Activated CD4-positive, alpha-beta memory T cell treated with anti-CD3 and anti-CD28 coated beads, Interleukin-2, amount 10 ng/mL, durations not matched to agents 7 days and 5 days (primary cell): Measurements from ENCODE around the gene SHF. TPM values are rescaled to one million over a fixed set of nuclear protein-coding genes. Genes with fewer than 3 reads are reported as not detected.
A peak's percentile ranks its signal among the peaks of the same experiment; 100 is the strongest.

Source experiments
- CTCF ChIA-PET: fragments of 350-600 bp; sonication (Branson Sonifier 250); formaldehyde crosslinking; loops from one replicate; lab custom pipeline; 2021; ENCODE audit warnings: antibody characterized with exemption, inconsistent platforms; lab: Charles Lee
- POLR2A ChIA-PET: fragments of 350-600 bp; sonication (Branson Sonifier 250); formaldehyde crosslinking; loops from one replicate; lab custom pipeline; 2021; ENCODE audit warnings: antibody characterized with exemption; lab: Charles Lee
- DNase-seq: peaks from one replicate; pipeline ENCODE4 v3.0.0-alpha.2; 2020
- H3K27ac Mint-ChIP-seq: one replicate; pipeline ENCODE4 v1.8.0; 2021; ENCODE audit warnings: mild to moderate bottlenecking, mixed read lengths
- H3K27me3 Mint-ChIP-seq: one replicate; pipeline ENCODE4 v1.8.0; 2021; ENCODE audit warnings: mixed read lengths
- H3K36me3 Mint-ChIP-seq: one replicate; pipeline ENCODE4 v1.8.0; 2021; ENCODE audit warnings: low read depth, mixed read lengths
- H3K4me1 Mint-ChIP-seq: one replicate; pipeline ENCODE4 v1.8.0; 2021; ENCODE audit warnings: mixed read lengths
- H3K4me3 Mint-ChIP-seq: one replicate; pipeline ENCODE4 v1.8.0; 2021; ENCODE audit warnings: mild to moderate bottlenecking, mixed read lengths
- H3K9me3 Mint-ChIP-seq: one replicate; pipeline ENCODE4 v1.8.0; 2021; ENCODE audit warnings: mixed read lengths
- total RNA-seq, 2 experiments: library from RNA; stranded (reverse); gene quantifications; one replicate each; pipeline ENCODE4 v1.2.3, GENCODE V29; 2021

The SHF gene
- total RNA-seq, 2 experiments from 2014 or later: 1.7 to 2.0 TPM

DNA sequence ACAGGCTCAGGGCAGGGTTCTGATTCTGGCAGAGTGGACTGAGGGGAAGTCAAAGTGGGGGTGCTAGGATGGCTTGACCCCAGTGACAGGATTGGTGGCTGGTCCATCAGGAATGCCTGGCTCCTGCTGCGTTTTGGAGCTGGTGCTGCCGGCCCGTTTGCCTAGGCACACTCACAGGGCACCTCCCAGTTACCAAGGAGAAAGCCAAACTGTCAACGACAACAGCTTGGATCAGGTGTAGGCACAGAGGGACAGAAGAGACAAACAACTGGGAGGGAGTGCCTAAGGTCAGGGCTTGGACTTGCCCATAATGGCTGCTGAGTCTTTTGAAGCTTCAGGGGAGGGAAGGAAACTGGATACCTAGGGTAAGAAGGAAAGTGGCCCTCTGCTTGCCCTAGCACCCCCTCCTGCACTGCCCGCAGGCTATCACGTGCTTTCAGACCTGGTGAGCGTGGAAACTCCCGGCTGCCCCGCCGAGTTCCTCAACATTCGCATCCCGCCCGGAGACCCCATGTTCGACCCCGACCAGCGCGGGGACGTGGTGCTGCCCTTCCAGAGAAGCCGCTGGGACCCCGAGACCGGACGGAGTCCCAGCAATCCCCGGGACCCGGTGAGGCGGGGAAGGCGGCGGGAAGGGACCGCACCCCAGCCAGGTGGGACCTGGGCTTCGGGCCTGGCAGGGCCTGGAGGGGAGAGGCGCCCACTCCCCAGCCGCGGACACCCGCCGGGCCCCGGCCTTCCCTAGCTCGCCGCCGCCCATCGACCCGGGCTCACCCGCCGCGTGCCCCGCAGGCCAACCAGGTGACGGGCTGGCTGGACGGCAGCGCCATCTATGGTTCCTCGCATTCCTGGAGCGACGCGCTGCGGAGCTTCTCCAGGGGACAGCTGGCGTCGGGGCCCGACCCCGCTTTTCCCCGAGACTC is 52.8 kb downstream of the SHF start:
- DNase-seq: no peak
- ChIA-PET POLR2A (no interaction called here), CTCF (interaction anchor here (0.9 to 1.3 kb wide), 3 partner anchors 8 to 17 kb away, joined by 3 to 4 read pairs (median 4); no protein-coding TSS in a partner anchor)
- Mint-ChIP-seq H3K4me1 (peaks cover 15% of the 10 kb centered on the region), H3K27ac (no peak overlapping the region), H3K27me3 (peaks cover 43% of the 10 kb centered on the region), H3K4me3 (peak overlapping the region; percentile 21), H3K9me3 (no peaks in the 10 kb centered on the region), H3K36me3 (no peaks in the 10 kb centered on the region)

DNA sequence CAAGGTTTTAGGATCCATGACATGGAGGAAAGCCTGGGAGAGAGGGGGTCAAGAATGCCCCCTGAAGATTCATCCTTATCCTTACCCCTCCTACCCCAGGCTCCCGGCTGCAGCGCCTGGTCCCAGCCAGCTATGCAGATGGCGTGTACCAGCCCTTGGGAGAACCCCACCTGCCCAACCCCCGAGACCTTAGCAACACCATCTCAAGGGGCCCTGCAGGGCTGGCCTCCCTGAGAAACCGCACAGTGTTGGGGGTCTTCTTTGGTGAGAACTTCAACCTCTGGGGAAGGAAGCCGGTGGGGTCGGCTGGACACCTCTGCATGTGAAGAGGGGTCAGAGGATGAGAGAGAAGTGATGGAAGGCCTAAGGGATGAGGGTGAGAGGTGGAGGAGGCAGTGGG is 53.7 kb downstream of the SHF start:
- DNase-seq: no peak
- Mint-ChIP-seq H3K27ac (no peak overlapping the region), H3K9me3 (no peaks in the 10 kb centered on the region), H3K27me3 (peaks cover 46% of the 10 kb centered on the region), H3K36me3 (no peaks in the 10 kb centered on the region), H3K4me1 (peaks cover 15% of the 10 kb centered on the region), H3K4me3 (no peak overlapping the region)
- ChIA-PET CTCF (interaction anchor here (2.8 kb wide), 1 partner anchor 16 kb away, joined by 11 read pairs; no protein-coding TSS in a partner anchor), POLR2A (no interaction called here)

DNA sequence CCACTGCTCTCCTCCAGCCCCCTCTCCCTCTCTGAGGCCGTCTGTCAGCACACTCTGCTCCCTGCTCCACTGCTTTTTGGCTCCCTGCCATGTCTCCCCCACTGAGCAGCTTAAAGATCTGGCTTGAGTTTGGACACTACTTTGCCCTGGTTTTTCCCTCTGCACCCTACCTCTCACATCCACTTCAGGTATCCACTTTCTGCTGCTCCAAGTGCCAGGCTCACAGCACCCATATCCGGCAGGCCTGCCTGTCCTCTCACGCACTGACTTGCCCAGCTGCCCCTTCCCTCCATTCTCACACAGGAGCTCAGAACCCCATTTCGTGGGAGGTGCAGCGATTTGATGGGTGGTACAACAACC is 54.2 kb downstream of the SHF start:
- POLR2A ChIA-PET: interaction anchor here (0.9 kb wide), 1 partner anchor 16 kb away, joined by 4 read pairs; no protein-coding TSS in a partner anchor
- CTCF ChIA-PET: interaction anchor here (2.8 kb wide), 1 partner anchor 15 kb away, joined by 11 read pairs; no protein-coding TSS in a partner anchor
- Mint-ChIP-seq H3K9me3 (no peaks in the 10 kb centered on the region), H3K4me3 (no peak overlapping the region), H3K27ac (no peak overlapping the region), H3K36me3 (no peaks in the 10 kb centered on the region), H3K4me1 (peaks cover 15% of the 10 kb centered on the region), H3K27me3 (peaks cover 51% of the 10 kb centered on the region)
- DNase-seq: no peak

DNA sequence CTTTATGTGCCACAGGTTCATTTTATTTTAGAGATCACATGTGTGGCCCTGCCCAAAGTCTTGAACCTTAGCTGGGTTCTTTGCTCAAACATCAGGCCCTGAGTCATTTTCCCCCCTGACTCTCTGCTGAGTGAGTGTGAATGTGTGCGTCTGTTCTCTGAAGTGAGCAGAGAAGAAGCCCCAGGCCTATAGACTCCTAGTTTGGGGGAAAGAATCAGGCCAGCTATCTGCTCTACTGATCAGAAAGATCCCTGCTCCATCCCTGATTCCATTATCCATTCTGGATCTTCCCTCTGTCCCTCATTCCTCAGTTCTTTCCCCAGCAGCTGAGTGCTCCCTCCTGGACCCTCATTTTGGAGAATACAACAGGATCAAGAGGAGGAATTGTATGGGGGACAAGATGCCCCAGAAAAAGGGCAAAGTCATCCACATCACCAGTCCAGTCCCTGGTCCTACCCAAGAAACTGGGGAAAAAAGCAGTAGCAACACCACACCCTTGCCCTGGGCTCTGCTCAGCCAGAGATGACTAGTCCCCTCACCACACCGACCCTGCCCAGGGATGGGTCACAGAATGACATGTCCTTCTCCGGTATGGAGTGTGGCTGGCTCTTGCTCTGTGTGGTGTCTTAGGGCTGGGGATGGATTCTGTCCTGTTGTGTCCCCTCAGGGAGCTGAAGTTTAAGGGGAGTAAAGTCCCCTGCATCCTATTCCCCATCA is 54.8 kb downstream of the SHF start:
- ChIA-PET CTCF (interaction anchor here (2.8 kb wide), 1 partner anchor 15 kb away, joined by 11 read pairs; no protein-coding TSS in a partner anchor), POLR2A (interaction anchor here (0.9 kb wide), 1 partner anchor 15 kb away, joined by 4 read pairs; no protein-coding TSS in a partner anchor)
- Mint-ChIP-seq H3K9me3 (no peaks in the 10 kb centered on the region), H3K27me3 (peaks cover 57% of the 10 kb centered on the region), H3K4me1 (peaks cover 17% of the 10 kb centered on the region), H3K4me3 (no peak overlapping the region), H3K27ac (no peak overlapping the region), H3K36me3 (no peaks in the 10 kb centered on the region)
- DNase-seq: no peak

DNA sequence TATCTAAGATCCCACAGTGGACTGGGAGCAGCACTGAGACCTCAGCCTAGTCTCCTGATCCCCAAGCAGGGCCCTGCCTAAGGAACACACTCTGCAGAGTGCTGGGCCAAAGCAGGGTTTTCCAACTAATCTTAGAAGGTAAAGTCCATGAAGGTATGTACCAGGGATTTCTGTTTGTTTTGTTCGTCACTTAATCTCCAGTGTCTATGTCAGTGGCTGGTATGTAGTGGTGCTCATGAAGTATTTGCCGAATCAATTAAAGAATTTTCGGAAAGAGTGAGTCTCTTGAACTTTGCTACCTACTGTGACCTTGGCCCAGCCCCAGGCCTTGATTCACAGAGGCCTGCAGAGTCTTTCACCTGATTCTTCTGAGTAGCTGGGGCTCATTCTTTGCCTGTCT is 56.3 kb downstream of the SHF start:
- Mint-ChIP-seq H3K27me3 (peaks cover 60% of the 10 kb centered on the region), H3K9me3 (no peaks in the 10 kb centered on the region), H3K27ac (no peak overlapping the region), H3K4me1 (peaks cover 14% of the 10 kb centered on the region), H3K4me3 (no peak overlapping the region), H3K36me3 (no peaks in the 10 kb centered on the region)
- no peak for DNase-seq
- ChIA-PET POLR2A (interaction anchor here (1.4 kb wide), 1 partner anchor 8 kb away, joined by 3 read pairs; no protein-coding TSS in a partner anchor), CTCF (interaction anchor here (1.2 to 2.8 kb wide), 2 partner anchors 13 to 32 kb away, joined by 3 to 11 read pairs; no protein-coding TSS in a partner anchor)

DNA sequence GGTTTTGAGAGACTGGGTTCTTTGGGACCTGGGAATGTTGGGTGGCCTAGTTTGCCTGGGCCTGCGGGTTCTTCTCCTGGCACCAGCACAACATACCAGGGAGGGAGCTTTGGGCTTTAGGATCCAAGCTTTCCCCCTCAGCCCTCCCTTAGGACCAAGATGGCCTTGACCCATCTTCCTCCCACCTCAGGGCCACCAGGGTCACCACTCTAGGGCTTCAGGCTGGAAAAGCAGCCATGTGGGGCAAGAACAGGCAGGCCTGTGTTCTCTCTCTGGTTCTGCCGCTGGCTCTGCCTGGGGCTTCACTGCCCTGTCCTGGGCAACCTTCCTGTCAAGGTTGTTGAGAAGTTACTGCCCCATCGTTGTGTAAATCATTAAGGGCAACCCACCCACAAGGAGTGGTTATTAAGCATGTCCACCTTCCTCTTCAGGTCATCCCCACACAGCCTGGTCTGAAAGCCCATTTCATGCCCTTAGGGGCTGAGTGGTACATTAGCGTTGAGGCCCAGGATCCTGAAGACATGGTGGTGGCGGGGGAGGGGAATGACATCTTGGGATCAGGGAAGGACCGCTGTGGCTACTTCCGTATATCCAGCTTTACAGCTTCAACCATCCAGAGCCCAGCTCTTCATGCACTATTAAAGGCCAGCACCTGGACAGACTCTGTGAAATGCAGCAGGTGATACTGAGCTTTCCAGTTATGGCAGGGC is 57.3 kb downstream of the SHF start:
- H3K27me3 Mint-ChIP-seq: peaks cover 65% of the 10 kb centered on the region
- ChIA-PET CTCF (interaction anchor here (1.2 to 1.8 kb wide), 2 partner anchors 12 to 33 kb away, joined by 3 to 5 read pairs; no protein-coding TSS in a partner anchor), POLR2A (interaction anchor here (1.1 to 1.4 kb wide), 4 partner anchors 9 to 149 kb away, joined by 3 read pairs; partner anchors contain the start of genes DUOX2 and DUOXA2)
- H3K4me1 Mint-ChIP-seq: peaks cover 9% of the 10 kb centered on the region
- H3K9me3 Mint-ChIP-seq: no peaks in the 10 kb centered on the region
- no peak for DNase-seq
- no peak overlapping the region for H3K27ac Mint-ChIP-seq
- no peak overlapping the region for H3K4me3 Mint-ChIP-seq
- no peaks in the 10 kb centered on the region for H3K36me3 Mint-ChIP-seq

DNA sequence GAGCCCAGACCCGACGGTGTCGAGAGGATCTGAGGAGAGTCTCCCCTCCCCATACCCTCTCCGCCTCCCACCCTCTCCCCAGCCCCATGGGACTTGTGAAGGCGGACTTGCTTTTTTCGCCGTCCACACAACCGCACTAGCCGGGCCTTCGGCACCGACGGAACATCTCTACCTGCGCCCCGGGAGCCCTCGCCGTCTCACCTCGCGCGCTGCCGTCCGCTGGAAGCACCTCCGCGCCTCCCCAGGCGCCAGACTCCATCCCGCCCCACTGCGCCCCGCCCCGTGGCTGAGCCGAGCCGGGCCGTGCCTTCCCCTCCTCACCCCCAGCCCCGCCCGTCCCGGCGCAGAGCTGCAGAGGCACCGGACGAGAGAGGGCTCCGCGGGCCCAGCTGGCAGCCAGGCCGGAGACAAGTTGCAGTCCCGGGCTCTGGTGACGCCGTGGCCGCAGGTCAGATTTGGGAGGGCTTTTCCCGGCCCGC is 58.1 kb downstream of the SHF start, which contains the start of the genes DUOX1 and DUOXA1:
Gene DUOX1, plus strand, starts transcription at position 344 of the 479 bp plus-strand sequence. CDS start 1,973 bp downstream, outside the sequence.
Gene DUOXA1, minus strand, starts transcription at position 229 of the 479 bp plus-strand sequence. CDS start 6,865 bp downstream, outside the sequence.
- H3K36me3 Mint-ChIP-seq: no peaks in the 10 kb centered on the region
- no peaks in the 10 kb centered on the region for H3K9me3 Mint-ChIP-seq
- POLR2A ChIA-PET: interaction anchor here (1.1 to 1.2 kb wide), 2 partner anchors 16 to 150 kb away, joined by 3 read pairs; partner anchors contain the start of genes DUOX2 and DUOXA2
- H3K27me3 Mint-ChIP-seq: peaks cover 68% of the 10 kb centered on the region
- peaks cover 6% of the 10 kb centered on the region for H3K4me1 Mint-ChIP-seq
- no peak within 1 kb of the TSS for H3K4me3 Mint-ChIP-seq
- no peak within 1 kb of the TSS for H3K27ac Mint-ChIP-seq
- CTCF ChIA-PET: interaction anchor here (1.8 kb wide), 1 partner anchor 11 kb away, joined by 5 read pairs; no protein-coding TSS in a partner anchor
- peak; percentile 39 for DNase-seq

DNA sequence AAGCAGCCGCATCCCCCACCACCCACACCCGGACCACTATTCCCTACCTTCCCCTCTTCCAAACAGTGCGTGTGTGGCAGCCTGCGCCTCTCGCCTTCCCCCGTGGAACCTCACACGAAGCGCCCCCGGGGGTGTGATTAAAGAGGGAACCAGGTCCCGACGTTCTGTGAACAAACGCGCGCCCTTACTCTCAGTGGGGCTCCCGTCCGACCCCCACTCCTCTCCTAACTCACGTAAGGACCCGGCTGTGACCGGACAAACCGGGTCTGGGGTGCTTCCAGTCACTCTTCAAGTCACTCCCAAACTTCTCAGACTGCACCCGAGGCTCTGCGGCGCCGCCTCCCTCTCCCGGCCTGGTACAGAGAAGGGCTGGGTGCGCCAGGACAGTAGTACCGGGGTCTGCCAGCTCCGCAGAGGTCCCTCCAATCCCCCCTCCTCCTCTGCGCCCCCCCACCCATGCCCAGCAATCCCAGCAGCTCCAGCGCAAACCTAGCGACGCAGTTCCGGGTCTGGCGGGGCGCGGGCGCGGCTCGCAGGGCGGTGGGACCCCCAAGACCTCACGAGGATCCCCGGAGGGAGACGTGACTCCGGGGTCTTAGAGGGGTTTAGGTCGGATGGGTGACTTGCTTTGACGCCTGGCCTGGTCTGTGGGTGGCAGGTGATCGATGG is 58.7 kb downstream of the SHF start:
- Mint-ChIP-seq H3K4me1 (peaks cover 3% of the 10 kb centered on the region), H3K27ac (no peak overlapping the region), H3K36me3 (no peaks in the 10 kb centered on the region), H3K9me3 (no peaks in the 10 kb centered on the region), H3K4me3 (no peak overlapping the region), H3K27me3 (peaks cover 65% of the 10 kb centered on the region)
- ChIA-PET CTCF (interaction anchor here (1.0 to 1.8 kb wide), 2 partner anchors 11 kb away, joined by 5 read pairs; no protein-coding TSS in a partner anchor), POLR2A (no interaction called here)
- no peak for DNase-seq

DNA sequence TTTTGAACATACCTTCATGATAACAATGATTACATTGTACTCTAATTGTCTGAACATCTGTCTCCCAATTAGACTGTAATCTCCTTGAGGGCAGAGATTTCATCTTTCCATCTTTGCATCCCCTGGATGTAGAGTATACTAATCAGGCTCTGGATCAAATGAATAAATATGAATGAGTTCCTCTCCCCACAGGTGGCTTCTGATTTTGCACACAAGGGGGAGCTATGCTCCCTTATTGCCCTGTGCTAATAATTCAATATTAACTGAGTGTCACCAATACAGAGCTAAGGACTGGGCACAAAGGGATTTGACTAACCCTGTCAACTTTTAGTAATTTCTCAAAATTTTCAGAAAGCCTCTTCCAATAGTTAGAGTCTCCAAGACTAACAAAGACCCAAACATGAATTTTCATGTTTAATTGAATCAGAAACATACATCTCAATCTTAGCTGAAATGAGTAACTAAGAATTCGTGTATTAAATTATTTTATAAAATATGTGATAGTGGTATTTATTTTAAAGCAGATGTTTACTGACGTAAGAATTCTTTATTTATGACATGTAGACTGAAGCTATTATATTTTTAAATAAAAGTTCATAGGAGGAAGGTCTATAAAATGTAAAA is 61.1 kb downstream of the SHF start:
- peaks cover 3% of the 10 kb centered on the region for H3K4me1 Mint-ChIP-seq
- ChIA-PET POLR2A (interaction anchor here (0.9 kb wide), 1 partner anchor 8 kb away, joined by 3 read pairs; no protein-coding TSS in a partner anchor), CTCF (interaction anchor here (0.7 to 1.7 kb wide), 12 partner anchors 8 to 152 kb away, joined by 3 to 20 read pairs (median 4); partner anchors contain the start of genes DUOX2 and DUOXA2)
- no peak overlapping the region for H3K4me3 Mint-ChIP-seq
- H3K27ac Mint-ChIP-seq: no peak overlapping the region
- no peaks in the 10 kb centered on the region for H3K9me3 Mint-ChIP-seq
- DNase-seq: peak; percentile 37
- H3K27me3 Mint-ChIP-seq: peaks cover 58% of the 10 kb centered on the region
- no peaks in the 10 kb centered on the region for H3K36me3 Mint-ChIP-seq

DNA sequence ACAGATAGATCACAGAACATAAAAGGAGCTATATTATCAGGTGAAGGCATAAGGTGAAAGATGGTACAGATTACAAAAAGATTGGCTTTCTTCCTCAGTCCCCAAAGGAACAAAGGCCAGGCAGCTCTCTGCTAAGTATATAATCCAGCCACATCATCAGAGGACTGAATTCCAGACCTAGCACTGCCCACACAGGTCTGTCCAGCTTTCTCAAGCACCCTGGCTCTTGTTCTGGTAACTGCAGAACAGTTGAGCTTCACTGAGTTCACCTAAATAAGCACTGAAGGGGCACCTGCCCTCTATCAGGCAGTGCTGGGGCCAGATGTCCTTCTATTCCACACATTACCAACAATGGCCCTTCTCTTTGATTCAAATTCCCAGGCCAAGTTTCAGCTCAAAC is 64.4 kb downstream of the SHF start:
- CTCF ChIA-PET: no interaction called here
- Mint-ChIP-seq H3K4me3 (no peak overlapping the region), H3K36me3 (no peaks in the 10 kb centered on the region), H3K4me1 (peaks cover 1% of the 10 kb centered on the region), H3K27ac (no peak overlapping the region), H3K27me3 (peaks cover 46% of the 10 kb centered on the region), H3K9me3 (no peaks in the 10 kb centered on the region)
- POLR2A ChIA-PET: interaction anchor here (1.5 kb wide), 1 partner anchor 10 kb away, joined by 3 read pairs; no protein-coding TSS in a partner anchor
- no peak for DNase-seq

DNA sequence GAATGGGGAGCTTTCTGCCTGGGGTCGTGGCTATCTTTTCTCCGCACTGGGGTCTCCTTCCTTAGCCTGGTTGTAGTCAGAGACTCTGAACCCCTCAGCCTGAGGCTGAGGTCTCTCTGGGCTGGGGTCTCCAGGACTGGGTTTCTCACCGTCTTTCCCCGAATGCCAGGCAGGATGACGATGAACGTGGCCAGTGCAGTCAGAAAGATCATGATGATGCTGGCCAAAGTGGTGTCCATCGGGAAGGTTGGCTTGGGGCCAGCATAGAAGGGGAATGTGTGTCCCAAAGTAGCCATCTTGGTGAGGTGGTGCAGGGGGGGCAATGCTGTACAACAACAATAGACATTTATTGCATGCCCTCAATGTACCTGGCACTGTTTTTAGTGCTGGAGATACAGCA is 65.0 kb downstream of the SHF start:
- ChIA-PET CTCF (no interaction called here), POLR2A (no interaction called here)
- no peaks in the 10 kb centered on the region for H3K36me3 Mint-ChIP-seq
- H3K9me3 Mint-ChIP-seq: no peaks in the 10 kb centered on the region
- H3K27me3 Mint-ChIP-seq: peaks cover 46% of the 10 kb centered on the region
- DNase-seq: no peak
- peaks cover 7% of the 10 kb centered on the region for H3K4me1 Mint-ChIP-seq
- no peak overlapping the region for H3K27ac Mint-ChIP-seq
- H3K4me3 Mint-ChIP-seq: no peak overlapping the region
